Adipose tissue (tissue), 3 donors: ENCODE results near the gene SHC3. TPM values are rescaled to one million over a fixed set of nuclear protein-coding genes. Genes with fewer than 3 reads are reported as not detected.

Experiments
- H3K27ac ChIP-seq: one replicate; pipeline ENCODE4 v1.5.1; 2013; ENCODE audit warnings: low read depth, low read length
- WGBS, 3 donors: extraction: QIAGEN DNeasy Blood & Tissue Kit; methylation state at CpG; one replicate each; pipeline ENCODE4 v1.1.7; 2013; 5-methylcytosine and 5-hydroxymethylcytosine counted together
- polyA plus RNA-seq, 3 donors: library from polyadenylated mRNA; stranded (reverse); fragments of 200-250 nt; gene quantifications; one replicate each; pipeline ENCODE4 v1.2.3, GENCODE V29; 2013
- donor health status: healthy with polysubstance abuse.
- donor health status: Bipolar disorder and iron deficiency.
- donor health status: healthy.

The SHC3 gene
- polyA plus RNA-seq, 3 donors: 0.13 to 1.5 (median 0.24) TPM

DNA sequence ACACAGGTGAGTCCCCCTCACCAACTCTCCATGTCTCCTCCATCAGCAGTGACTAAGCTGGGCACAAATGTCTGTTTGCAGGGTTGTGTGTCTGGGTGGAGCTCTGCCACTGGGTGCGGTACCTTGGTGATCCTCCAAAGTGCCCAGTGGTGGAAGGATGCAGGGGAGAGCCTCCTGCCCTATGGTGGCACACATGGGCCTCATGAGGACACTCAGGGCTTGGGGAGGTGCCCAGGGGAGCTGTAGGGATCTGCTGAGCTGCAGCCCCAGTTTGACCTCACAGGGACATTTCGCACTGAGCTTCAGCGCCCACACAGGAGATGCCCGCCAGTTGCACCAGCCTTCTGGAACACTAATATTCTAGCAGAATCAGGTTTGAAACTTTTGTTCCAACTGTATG, 157.9 kb downstream of the SHC3 start:
- WGBS, 3 donors: 94 to 100% (median 97%) methylated on average over 4 of the region's 4 CpGs
- H3K27ac ChIP-seq: no peak overlapping the region

DNA sequence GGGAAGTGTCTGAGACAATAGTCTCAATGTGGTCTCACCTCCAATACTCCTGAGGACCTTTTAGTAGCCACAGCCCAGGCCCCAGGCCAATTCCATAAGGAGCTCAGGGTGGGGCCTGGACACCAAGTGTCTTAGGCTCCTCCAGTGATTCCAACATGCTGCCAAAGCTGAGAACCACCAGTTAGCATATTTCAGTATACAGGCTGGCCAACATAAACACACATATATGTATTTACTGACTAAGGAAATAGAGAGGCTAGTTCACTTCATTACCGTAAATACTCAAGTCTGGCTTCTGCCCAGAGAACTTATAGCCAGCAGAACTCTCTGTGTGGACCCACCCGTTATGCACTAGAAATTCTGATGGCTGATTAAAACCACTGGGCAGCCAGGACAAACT, 163.3 kb downstream of the SHC3 start:
- WGBS, 3 donors: 90 to 96% (median 92%) methylated on average over 2 of the region's 2 CpGs
- H3K27ac ChIP-seq: no peak overlapping the region

DNA sequence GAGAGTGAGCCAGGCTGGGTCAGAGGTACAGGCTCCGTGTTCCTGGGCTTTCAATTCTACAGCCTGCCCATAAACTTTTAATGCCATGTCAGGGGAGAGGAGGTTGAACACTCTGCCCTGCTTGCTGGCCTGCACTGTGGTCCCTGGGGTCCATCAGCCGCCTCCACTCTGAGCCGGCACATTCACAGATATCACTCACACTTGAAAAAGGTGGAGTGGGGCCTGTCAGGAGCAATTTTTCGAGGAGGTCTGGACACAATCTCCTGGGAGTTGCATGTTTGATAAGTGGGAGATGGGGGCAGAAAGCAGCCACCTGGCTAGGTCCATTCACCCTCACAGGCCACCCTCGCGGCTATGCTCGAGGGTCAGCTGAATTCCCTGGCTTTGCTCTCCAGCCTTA, 164.5 kb downstream of the SHC3 start:
- WGBS, 3 donors: 89 to 96% (median 91%) methylated on average over 7 of the region's 7 CpGs

GRCh38 chr9:89013660-89014059, 165.0 kb downstream of the SHC3 start:
- WGBS, 3 donors: 75 to 96% (median 90%) methylated on average over 1 of the region's 1 CpG
- no peak overlapping the region for H3K27ac ChIP-seq

More for the DNA sequence above, 164.5 kb downstream of the SHC3 start:
- H3K27ac ChIP-seq: no peak overlapping the region

DNA sequence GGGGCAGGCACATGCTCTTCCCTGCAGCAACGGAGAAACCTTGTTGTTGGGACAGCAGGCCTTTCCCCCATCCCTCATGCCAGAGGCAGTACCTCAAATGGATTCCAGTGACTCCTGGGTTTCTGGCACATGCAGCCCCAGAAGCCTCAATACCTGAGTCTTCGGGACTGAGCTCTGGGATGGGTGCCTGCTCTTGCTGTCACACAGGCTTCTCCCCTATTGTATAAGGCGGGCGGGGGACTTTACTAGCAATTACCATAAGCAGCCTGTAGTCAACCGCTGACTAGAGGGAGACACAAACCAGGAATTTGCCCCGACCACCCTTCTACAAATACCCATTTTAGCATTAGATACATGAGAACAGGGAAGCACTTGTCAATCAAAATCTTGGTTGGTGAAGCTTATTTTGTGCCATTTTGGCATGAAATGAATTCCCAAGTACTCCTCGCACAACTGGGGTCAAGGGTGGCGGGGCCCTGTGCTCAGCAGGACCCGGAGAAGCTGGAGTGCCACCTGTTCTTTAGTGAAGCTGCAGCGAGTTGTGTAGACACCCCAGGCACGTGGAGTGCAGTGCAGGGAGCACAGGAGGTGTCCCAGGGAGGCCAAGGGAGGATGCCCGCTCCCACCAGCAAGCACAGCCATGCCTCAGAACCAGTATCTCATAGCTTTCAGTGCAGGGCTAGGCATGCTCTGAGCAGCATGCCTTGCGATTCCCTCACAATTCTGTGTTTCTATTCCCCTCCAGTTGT, 166.2 kb downstream of the SHC3 start:
- WGBS, 3 donors: 83 to 90% (median 90%) methylated on average over 13 of the region's 13 CpGs

DNA sequence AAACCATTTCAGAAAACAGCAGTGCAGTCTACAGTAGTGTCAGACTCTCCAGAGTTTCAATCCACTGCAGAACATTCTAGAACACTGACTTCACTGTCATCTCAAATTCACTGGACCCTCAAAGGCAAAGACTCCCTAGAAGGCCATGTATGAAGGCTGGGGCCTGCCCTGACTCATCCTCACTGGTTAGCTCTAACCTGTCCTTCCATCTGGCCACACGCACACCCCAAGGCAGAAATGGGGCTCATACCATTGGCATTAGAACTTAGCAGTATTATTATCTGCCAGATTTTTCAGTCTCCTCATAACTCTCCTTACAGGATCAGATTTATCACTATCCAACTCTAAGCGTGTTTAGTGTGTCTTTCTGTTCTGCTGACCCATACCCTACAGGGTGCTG, 166.9 kb downstream of the SHC3 start:
- no peak overlapping the region for H3K27ac ChIP-seq
- 91 to 98% (median 97%) methylated on average over 2 of the region's 2 CpGs for WGBS, 3 donors

More for the DNA sequence above, 166.2 kb downstream of the SHC3 start:
- no peak overlapping the region for H3K27ac ChIP-seq

DNA sequence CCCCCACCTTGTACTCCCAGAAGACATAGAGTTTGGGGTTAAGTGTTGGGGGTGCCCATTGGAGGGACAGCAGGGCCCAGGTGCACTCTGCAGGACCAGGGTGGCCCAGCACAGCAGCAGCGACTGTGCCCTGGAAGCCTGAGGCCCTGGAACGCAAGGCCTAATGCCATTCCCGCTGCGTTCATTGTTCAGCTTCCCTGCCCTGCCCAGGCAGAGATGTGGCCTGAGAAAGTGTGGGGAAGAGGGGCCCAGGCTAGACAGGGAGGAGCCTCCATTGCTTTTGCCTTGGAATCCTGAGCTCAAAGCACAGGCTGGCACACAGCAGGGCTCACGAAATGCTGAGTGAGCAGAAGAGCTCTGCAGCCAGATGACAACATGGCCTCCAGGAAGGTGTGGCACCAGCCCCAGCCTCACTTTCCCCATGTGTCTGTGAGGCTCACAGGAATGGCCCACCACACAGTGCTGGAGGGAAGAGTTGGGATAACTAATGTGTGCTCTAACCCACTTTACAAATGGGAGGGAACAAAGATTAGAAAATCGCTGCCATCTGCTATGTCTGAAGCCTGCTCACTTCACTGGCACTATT, 168.0 kb downstream of the SHC3 start:
- H3K27ac ChIP-seq: no peak overlapping the region
- WGBS, 3 donors: 74 to 81% (median 76%) methylated on average over 6 of the region's 6 CpGs

DNA sequence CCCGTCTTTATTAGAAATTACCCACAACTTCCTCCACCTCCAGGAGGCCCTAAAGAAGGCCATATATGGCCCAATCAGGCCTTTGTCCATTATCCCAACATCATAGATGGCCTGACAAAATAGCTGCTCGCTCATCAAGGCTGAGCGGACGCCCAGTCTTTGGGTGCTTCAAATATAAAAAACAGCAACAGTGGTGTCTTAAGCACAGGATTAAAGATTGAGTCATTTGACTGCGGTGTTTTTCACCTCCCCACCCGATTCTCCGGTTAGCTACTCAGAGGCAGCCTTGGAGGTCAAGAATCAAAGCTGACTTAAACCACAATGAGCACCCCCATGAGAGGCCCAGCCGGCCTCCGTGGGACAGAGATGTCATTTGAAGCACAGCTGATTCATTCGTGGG, 168.6 kb downstream of the SHC3 start:
- H3K27ac ChIP-seq: no peak overlapping the region
- 79 to 81% (median 79%) methylated on average over 10 of the region's 10 CpGs for WGBS, 3 donors

DNA sequence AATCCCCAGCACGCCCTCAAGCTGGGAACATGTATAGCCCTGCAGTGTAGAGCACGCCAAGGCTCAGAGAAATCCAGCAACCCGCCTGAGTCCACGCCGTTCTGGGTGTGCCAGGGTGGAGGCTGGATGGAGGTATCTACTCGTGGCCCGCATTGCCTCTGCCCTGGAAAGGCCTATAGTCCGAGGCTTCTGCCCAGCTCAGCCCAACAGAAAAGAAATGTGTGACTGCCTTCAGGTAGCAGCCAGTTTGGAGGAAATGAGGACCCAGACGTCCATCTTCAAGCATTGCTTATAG, 169.1 kb downstream of the SHC3 start:
- 92 to 94% (median 92%) methylated on average over 9 of the region's 9 CpGs for WGBS, 3 donors
- no peak overlapping the region for H3K27ac ChIP-seq

GRCh38 chr9:89008744-89009545, 169.7 kb downstream of the SHC3 start:
- WGBS, 3 donors: 68 to 78% (median 74%) methylated on average over 12 of the region's 12 CpGs

DNA sequence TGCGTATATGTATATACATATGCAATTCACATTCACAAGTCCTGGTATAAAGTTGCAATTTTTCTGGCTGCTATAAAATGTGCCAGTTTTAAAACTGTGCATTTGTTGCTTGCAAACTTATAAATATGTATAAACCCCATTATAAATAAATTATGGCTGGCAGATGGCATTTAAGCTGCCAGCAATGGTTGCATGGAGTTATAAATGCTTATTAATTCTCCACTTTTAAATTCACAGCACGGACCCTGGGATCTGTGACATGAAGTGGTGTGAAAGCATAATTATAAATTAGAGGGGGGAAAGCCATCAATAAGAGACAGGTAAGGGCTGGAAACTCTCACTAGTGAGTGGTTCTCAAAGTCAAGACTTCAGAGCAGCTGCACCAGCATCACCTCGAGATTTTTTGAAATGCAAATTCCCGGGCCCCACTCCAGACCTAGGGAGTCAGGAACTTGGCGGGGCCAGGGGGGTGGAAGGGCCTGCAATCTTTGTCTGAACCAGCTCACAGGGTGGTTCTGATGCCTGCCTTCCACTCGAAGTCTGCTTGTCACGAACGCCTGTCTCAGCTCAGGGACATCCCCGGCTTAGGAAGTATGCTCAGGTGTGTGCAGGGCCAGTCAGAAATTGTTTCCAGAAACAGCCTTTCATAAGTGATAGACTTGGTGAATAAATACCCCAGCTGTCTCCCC, 170.4 kb downstream of the SHC3 start:
- WGBS, 3 donors: 79 to 92% (median 84%) methylated on average over 9 of the region's 9 CpGs

More at GRCh38 chr9:89008744-89009545, 169.7 kb downstream of the SHC3 start:
- no peak overlapping the region for H3K27ac ChIP-seq

DNA sequence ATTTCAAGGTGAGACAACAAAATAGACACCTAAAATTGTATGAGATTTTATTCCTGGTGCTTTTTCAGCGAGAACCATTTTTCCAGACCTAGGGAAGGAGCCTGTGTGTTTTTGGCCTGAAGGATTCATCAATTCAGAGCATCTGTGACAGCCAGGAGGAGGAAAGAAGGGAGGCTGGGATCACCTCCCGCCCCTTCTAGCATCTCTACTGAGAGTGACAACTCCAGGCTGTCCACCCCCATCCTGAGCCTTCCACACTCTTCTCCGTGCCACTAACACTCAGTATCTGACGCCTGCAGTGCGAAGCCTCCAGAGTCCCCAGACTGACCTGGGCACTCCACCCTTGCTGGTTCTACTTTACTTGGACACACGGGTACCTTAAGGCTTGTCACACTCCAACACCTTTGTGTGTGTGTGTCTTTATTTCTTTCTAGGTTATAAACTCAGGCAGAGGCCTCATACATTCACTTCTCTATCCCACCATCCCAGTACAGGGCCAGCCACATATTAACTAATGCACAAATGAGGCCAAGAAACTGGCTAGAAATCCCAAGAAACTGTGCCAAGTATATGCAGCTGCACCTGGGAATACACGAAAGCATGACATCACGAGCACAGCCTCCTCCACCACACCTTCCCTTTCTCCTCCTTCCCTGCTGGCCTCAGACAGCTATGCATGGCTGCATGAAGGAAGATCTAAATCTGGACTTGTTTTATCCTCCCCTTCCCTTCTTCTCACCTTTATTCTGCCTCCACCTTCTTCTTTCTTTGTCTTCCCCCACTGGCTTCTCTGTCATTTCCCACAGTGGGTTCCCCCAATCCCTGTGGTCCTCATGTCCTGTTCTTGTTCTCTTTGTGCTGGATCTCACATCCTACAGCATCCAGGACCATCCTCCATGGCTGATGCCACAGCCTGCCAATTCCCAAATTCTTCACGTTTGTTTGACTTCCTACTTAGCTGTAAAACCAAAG, 171.3 kb downstream of the SHC3 start:
- no peak overlapping the region for H3K27ac ChIP-seq
- WGBS, 3 donors: 68 to 73% (median 70%) methylated on average over 9 of the region's 9 CpGs

More for the DNA sequence above, 170.4 kb downstream of the SHC3 start:
- H3K27ac ChIP-seq: no peak overlapping the region

DNA sequence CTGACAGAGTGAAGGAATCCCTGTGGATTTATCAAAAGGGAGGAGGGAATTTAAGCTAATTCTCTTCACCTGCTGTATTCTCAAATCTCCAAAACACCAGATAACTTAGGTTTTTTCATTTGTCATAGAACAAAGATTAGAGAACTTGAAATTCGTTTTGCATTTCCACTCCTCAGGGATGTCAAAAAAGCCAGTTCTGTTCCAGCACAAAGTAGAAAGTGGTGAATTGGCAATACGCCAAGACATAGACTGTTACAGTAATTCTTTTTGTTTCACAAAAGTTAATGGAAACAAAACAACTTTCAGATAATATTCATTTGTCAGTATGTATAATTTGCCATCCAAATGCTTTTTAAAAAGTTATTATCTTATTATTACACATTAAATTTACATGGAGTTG, 172.4 kb downstream of the SHC3 start:
- no peak overlapping the region for H3K27ac ChIP-seq
- WGBS, 3 donors: 14 to 22% (median 18%) methylated on average over 2 of the region's 2 CpGs

DNA sequence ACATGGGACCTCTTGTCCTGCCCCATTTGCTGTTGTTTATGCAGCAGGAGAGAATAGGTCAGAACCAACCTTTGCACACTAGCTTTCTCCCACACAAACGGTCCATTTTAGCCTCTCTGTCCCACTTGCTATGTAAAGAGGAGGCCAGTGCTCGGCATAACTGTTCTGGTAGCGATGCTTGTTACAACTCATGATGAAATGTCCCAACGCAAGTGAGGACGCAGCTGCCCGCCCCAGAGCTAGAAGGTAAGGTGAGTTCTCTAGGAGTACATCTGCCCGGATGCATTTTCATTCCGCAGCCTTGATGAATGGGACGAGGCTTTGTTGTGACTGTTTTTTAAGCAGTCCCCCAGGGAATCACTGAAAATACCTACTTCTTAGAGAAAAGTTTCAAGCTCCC, 173.3 kb downstream of the SHC3 start:
- WGBS, 3 donors: 86 to 88% (median 87%) methylated on average over 9 of the region's 9 CpGs
- no peak overlapping the region for H3K27ac ChIP-seq

DNA sequence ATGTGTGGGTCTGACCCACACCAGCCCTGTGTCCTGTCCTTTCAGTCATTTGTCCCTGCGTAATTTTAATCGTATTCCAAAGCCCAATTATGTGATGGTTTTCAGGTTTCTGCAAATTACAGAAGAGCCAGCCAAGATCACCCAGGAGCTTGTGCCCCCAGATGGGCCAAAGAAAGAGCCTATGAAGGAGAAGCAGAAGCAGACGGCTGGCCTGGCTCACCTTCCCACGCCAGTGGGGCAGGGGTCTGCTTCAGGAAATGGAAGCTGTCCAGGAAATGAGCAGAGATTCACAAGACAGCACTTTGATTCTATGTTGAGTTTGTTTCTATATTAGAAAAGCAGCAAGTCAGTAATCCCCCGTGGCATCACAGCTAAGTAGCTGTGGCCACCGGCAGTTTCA, 175.6 kb downstream of the SHC3 start:
- H3K27ac ChIP-seq: no peak overlapping the region
- WGBS, 3 donors: 82 to 92% (median 88%) methylated on average over 6 of the region's 6 CpGs

- 92 to 93% (median 93%) methylated on average over 27 of the region's 27 CpGs for WGBS, 3 donors
- H3K27ac ChIP-seq: no peak overlapping the region
Measured at GRCh38 chr9:89001917-89002540, 176.6 kb downstream of the SHC3 start.
